Ectodermal cell (in vitro differentiated cells): ENCODE measurements around the gene UBAC2.

Experiments used
- H3K27ac ChIP-seq: 2 replicates; pipeline ENCODE4 v1.7.0; 2013; ENCODE audit warnings: mild to moderate bottlenecking, low read depth, low read length; ENCODE audit not compliant: insufficient read depth, poor library complexity, severe bottlenecking
- H3K27me3 ChIP-seq: 2 replicates; pipeline ENCODE4 v1.7.0; 2013; ENCODE audit warnings: mild to moderate bottlenecking, low read length; ENCODE audit not compliant: insufficient read depth, control insufficient read depth, poor library complexity, severe bottlenecking
- H3K36me3 ChIP-seq: one replicate; pipeline ENCODE4 v1.7.0; 2013; ENCODE audit warnings: low read length; ENCODE audit not compliant: control insufficient read depth, insufficient read depth
- H3K4me1 ChIP-seq: one replicate; pipeline ENCODE4 v1.7.0; 2013; ENCODE audit warnings: low read length; ENCODE audit not compliant: control insufficient read depth, insufficient read depth
- H3K4me3 ChIP-seq: 2 replicates; pipeline ENCODE4 v1.7.0; 2013; ENCODE audit warnings: low read depth, low read length, control low read depth; ENCODE audit not compliant: insufficient read depth
- H3K9me3 ChIP-seq: 2 replicates; pipeline ENCODE4 v1.7.0; 2013; ENCODE audit warnings: mild to moderate bottlenecking, low read length, moderate library complexity; ENCODE audit not compliant: control insufficient read depth
- WGBS, 2 experiments: methylation state at CpG; one replicate each; pipeline ENCODE4 v1.1.7; 2013; ENCODE audit warnings: missing lambda C conversion rate in 2 of 2; 5-methylcytosine and 5-hydroxymethylcytosine counted together

Gene UBAC2

DNA sequence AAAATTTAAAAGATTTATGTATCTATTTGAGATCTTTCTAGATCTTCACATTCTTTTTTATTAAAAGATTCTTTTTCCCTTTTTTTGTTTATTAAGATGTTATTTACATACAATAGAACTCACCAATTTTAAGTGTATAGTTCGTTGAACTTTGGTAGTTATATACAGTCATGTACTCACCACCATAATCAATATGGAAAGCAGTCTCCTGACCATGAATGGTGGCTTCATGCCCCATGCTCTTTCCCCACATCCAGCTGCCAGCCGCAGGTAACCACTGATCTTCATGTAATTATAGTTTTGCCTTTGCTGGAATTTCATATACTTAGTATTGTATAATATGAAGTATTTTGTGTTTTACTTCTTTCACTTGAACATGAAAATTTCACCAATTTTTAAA, 127.1 kb downstream of the UBAC2 start:
- Histone ChIP-seq H3K4me3 (no peak overlapping the region), H3K4me1 (no peaks in the 10 kb centered on the region), H3K9me3 (no peaks in the 10 kb centered on the region), H3K36me3 (no peaks in the 10 kb centered on the region), H3K27me3 (no peaks in the 10 kb centered on the region), H3K27ac (no peak overlapping the region)
- whole genome bisulfite sequencing, 2 experiments, result 100% methylated on average over 1 of the region's 2 CpGs

DNA sequence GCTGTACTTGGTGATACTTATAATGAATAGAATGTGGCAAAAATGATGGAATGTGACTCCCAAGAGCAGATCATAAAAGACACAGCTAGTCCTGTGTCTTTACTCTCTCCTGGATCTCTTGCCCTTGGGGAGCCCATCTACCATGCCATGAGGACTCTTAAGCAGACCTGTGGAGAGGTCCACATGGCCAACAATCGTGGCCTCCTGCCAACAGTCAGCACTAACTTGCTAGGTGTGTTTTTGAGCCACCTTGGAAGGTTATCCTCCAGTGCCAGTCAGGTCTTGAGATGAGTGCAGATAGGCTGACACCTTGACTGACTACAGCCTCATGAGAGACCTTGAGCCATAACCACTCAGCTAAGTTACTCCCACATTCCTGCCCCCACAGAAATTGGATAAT, 128.8 kb downstream of the UBAC2 start:
- Histone ChIP-seq H3K4me1 (no peaks in the 10 kb centered on the region), H3K9me3 (no peaks in the 10 kb centered on the region), H3K27ac (no peak overlapping the region), H3K4me3 (no peak overlapping the region), H3K36me3 (no peaks in the 10 kb centered on the region), H3K27me3 (no peaks in the 10 kb centered on the region)
- 94 to 100% methylated on average over 1 of the region's 1 CpG for WGBS, 2 experiments

DNA sequence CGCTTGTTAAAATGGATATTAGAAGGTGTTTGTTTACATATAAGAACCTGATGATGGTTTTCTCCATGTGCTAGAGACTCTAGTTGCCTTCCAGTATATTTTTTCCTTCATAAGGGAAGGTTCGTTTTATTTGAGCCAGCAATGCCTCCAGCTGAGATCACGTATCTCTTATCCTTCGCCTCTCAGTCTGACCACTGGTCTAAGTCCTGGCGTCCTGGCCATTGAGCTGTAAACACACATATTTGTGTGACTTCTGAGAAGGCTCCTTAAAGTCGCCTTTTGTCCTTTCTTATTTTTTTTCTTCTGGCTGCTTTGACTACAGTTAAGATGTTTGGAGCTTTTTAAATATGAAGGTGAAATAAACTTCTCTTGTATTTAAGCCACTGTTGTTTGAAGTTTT, 130.3 kb downstream of the UBAC2 start:
- WGBS, 2 experiments, result 72 to 75% methylated on average over 6 of the region's 6 CpGs
- no peaks in the 10 kb centered on the region for H3K4me1 ChIP-seq
- H3K36me3 ChIP-seq, result no peaks in the 10 kb centered on the region
- H3K27me3 ChIP-seq, result no peaks in the 10 kb centered on the region
- no peak overlapping the region for H3K4me3 ChIP-seq
- H3K27ac ChIP-seq, result no peak overlapping the region
- no peaks in the 10 kb centered on the region for H3K9me3 ChIP-seq

DNA sequence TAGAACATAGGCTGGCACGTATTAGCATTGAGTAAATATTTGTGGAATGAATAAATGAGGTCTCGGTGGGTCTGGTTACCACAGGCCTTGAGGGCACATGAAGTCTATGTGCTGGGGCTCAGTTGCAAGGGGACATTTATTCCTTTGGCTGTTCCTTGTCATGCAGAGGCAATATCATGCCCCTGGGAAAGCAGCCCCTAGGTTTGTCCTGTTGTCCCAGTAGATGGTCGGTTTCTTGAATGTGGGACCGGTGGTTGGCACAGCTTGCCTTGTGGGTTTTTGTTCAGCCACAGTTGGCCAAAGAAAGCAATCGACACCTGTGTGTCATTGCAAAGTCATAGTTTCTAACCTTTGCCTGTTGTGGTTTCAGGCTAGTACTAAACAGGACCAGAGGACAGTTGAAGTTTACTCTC, 131.2 kb downstream of the UBAC2 start:
- Histone ChIP-seq H3K9me3 (no peaks in the 10 kb centered on the region), H3K4me1 (no peaks in the 10 kb centered on the region), H3K27me3 (no peaks in the 10 kb centered on the region), H3K4me3 (no peak overlapping the region), H3K27ac (no peak overlapping the region), H3K36me3 (no peaks in the 10 kb centered on the region)
- 96 to 98% methylated on average over 5 of the region's 5 CpGs for WGBS, 2 experiments

DNA sequence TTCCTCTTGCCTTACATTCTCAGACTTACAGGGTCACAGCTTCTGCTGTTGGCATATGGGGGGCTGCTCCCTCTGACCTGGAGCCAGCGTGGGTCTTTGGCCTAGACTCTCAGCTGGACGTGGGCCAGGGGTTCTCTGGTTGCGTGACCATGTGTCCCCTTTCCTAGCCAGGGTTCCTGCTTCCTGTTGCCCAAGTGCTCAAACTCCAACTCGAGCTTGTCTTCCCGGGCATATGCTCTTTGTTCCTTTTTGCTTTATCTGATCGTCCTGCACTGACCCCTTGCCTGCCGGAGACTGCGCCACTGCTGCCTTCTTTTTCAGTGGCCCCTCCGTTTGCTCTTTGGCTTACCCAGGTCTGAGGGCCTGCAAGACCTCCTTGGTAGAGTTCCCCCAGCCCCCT, 131.8 kb downstream of the UBAC2 start:
- H3K4me1 ChIP-seq, result no peaks in the 10 kb centered on the region
- H3K9me3 ChIP-seq, result no peaks in the 10 kb centered on the region
- 92 to 94% methylated on average over 9 of the region's 9 CpGs for WGBS, 2 experiments
- H3K36me3 ChIP-seq, result no peaks in the 10 kb centered on the region
- no peak overlapping the region for H3K4me3 ChIP-seq
- H3K27me3 ChIP-seq, result no peaks in the 10 kb centered on the region
- H3K27ac ChIP-seq, result no peak overlapping the region

DNA sequence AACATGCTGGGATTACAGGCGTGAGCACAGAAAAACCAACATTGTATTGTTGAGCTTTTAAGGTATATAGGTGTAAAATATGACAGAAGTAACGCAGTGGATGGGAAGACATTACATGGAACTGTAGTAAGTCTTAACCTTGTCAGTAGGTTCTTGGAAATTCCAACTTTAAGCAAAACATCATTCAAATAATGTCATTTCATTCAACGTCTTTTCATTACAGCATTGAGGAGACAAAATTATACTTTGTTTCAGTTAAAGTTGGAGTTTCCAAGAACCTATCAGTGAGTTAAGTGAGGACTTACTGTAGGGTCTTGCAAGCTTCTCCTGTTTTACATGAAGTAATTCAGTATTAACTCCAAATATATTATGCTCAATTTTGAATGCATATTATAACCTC, 133.6 kb downstream of the UBAC2 start:
- 86 to 90% methylated on average over 3 of the region's 3 CpGs for WGBS, 2 experiments

DNA sequence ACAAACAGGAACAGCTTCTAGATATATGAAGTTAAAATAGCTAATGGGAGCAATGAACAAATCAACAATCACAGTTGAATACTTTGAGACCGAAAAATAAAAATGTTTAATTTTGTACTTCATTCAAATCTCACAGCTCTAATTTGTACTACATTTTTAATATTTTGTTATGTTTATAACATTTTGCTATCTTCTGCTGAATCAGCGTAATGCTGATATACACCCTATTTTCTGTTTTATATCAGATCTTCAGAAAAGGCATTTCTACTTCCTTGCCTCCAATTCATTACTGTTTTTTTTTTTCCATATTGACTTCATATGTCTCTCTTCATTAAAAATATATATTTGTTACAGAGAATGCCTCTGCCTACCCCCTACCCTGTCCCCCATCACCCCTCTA, 134.4 kb downstream of the UBAC2 start:
- Histone ChIP-seq H3K9me3 (no peaks in the 10 kb centered on the region), H3K27me3 (no peaks in the 10 kb centered on the region)
- 88 to 89% methylated on average over 1 of the region's 2 CpGs for WGBS, 2 experiments

More for the DNA sequence above, 133.6 kb downstream of the UBAC2 start:
- no peak overlapping the region for H3K27ac ChIP-seq
- no peaks in the 10 kb centered on the region for H3K36me3 ChIP-seq
- no peaks in the 10 kb centered on the region for H3K27me3 ChIP-seq
- no peaks in the 10 kb centered on the region for H3K9me3 ChIP-seq
- H3K4me1 ChIP-seq, result no peaks in the 10 kb centered on the region
- H3K4me3 ChIP-seq, result no peak overlapping the region

DNA sequence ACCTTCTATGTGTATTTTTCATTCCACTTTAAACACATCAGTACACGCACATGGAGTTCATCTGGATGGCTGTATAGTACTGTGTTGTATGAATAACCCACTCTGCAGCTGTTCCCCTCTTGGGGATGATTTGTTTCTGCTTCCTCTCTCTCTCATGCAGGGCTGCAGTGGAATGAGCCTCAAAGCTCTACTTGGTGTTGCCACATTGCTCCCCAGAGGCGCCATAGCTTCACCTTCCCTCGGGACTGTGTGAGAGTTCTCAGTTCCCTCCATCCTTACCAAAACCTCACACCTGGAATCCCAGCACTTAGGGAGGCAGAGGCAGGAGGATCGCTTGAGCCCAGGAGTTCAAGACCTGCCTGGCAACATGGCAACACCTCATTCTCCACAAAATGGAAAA, 134.9 kb downstream of the UBAC2 start:
- H3K4me3 ChIP-seq, result no peak overlapping the region
- H3K36me3 ChIP-seq, result peaks cover under 1% of the 10 kb centered on the region
- no peaks in the 10 kb centered on the region for H3K27me3 ChIP-seq
- no peak overlapping the region for H3K27ac ChIP-seq
- H3K9me3 ChIP-seq, result no peaks in the 10 kb centered on the region
- WGBS, 2 experiments, result 88 to 94% methylated on average over 3 to 4 of the region's 4 CpGs
- H3K4me1 ChIP-seq, result no peaks in the 10 kb centered on the region

More for the DNA sequence above, 134.4 kb downstream of the UBAC2 start:
- no peak overlapping the region for H3K4me3 ChIP-seq
- H3K36me3 ChIP-seq, result no peaks in the 10 kb centered on the region
- H3K4me1 ChIP-seq, result no peaks in the 10 kb centered on the region
- no peak overlapping the region for H3K27ac ChIP-seq

DNA sequence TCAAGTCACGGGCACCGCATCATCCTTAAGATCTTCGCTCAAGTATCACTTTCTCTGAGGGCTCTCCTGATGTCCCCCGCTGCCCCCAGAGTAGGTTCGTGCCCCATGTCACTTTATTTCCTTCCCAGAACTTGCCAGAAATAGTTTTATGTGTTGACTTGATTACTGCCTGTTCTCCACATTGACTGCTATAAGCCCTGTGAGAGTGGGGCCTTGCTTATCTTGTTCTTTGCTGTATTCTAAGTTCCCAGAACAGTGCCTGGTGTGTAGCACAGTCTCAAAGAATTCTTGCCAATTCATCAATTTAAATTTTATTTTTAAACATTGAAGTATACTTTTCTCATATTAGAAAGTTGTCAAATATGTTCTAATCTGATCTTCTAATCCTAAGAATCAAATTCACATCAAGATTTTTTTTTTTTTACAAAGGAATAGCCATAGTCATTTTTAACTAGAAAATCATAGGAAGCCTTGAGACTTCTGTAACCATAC, 138.6 kb downstream of the UBAC2 start:
- Histone ChIP-seq H3K4me1 (no peaks in the 10 kb centered on the region), H3K27ac (no peak overlapping the region), H3K9me3 (no peaks in the 10 kb centered on the region), H3K4me3 (no peak overlapping the region), H3K36me3 (peaks cover 14% of the 10 kb centered on the region), H3K27me3 (no peaks in the 10 kb centered on the region)
- WGBS, 2 experiments, result 96 to 98% methylated on average over 5 of the region's 5 CpGs

DNA sequence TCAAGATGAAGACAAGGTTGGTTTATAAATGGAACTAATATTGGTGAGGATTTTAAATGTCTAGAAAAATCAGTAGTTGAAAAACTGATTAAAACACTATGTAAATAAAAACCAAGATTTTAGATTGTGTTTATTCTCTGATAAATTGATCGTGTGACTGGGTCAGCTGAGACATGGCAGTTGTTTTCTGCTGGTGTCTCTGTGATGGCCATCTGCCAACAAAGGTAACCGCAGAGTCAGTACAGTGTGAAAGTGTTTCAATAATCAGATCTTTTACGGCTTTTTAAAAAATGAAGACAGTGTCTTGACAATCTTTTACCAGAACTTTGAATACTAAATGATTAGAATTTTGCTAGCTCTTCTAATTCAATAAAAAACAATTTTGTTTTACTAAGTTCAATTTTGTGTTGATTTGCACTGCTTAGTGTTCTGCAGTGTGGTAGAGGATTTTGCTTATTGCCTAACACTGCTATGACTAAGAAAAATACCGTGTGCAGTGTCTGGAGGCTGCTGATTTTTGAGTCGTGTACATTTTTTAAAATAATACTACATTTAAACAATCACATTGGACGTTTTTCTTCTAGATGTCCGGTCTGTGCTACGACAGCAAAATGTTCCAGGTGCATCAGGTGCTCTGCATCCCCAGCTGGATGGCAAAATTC, 139.2 kb downstream of the UBAC2 start:
- no peak overlapping the region for H3K27ac ChIP-seq
- no peaks in the 10 kb centered on the region for H3K9me3 ChIP-seq
- no peaks in the 10 kb centered on the region for H3K27me3 ChIP-seq
- H3K4me1 ChIP-seq, result no peaks in the 10 kb centered on the region
- 94 to 97% methylated on average over 8 of the region's 8 CpGs for WGBS, 2 experiments
- peaks cover 14% of the 10 kb centered on the region for H3K36me3 ChIP-seq
- no peak overlapping the region for H3K4me3 ChIP-seq

DNA sequence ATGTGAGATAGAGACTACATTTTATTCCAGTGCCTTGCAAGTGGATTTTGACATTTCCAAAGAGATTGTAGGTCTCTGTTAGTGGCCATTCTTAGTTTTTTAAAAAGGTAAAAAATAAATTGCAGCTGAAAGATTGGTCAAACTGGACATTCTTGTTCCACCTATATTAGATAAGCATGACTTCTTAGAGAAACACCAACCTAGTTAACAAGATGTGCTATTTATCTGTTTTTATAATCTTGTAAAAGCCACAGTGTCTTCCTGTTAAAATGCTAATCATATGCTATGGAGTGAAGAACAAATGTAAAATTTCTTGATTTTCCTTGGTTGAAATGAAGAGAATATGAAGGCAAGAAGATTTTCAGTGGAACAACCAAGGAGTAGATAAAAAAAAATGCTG, 140.0 kb downstream of the UBAC2 start:
- H3K27ac ChIP-seq, result no peak overlapping the region
- no peaks in the 10 kb centered on the region for H3K27me3 ChIP-seq
- H3K4me1 ChIP-seq, result no peaks in the 10 kb centered on the region
- H3K9me3 ChIP-seq, result no peaks in the 10 kb centered on the region
- no peak overlapping the region for H3K4me3 ChIP-seq
- H3K36me3 ChIP-seq, result peaks cover 14% of the 10 kb centered on the region
